Smooth muscle cell of trachea (primary cell): Measurements from ENCODE around the gene AP1B1. TPM values are rescaled to one million over a fixed set of nuclear protein-coding genes. Genes with fewer than 3 reads are reported as not detected.

Experiments used
- total RNA-seq: library from RNA; depleted of rRNA; stranded (reverse); fragments of >200 nt; gene quantifications from 2 replicates; pipeline ENCODE4 v1.2.1, GENCODE V29; 2014

Gene AP1B1
- total RNA-seq, result 65.5 and 72.1 TPM in 2 replicates

GRCh38 chr22:29387921-29388758, at the start of gene AP1B1:
TSS of gene AP1B1 (minus strand) at chr22:29388570. CDS start at chr22:29367243, 21,327 bp downstream.

GRCh38 chr22:29315286-29316140, 72.9 kb downstream of the AP1B1 start, which contains the start of gene RASL10A:
TSS of gene RASL10A (minus strand) at chr22:29315697. CDS start at chr22:29315246, 451 bp downstream.

GRCh38 chr22:29306175-29306834, 82.1 kb downstream of the AP1B1 start, which contains the start of gene GAS2L1:
TSS of gene GAS2L1 (plus strand) at chr22:29306650. CDS start at chr22:29308106, 1,456 bp downstream.

Other genes with a start within 250 kb of the AP1B1 start
- gene EMID1, start 182.7 kb downstream of the AP1B1 start, total RNA-seq, result 0.50 TPM in 1 of 2 replicates, not detected in the other
- 21.8 and 22.8 TPM in 2 replicates for gene RHBDD3, start 120.6 kb downstream of the AP1B1 start, total RNA-seq
- gene EWSR1, start 120.3 kb downstream of the AP1B1 start, total RNA-seq, result 179 and 197 TPM in 2 replicates
- gene GAS2L1, start 81.9 kb downstream of the AP1B1 start, total RNA-seq, result 11.3 and 15.4 TPM in 2 replicates
- gene RASL10A, start 72.9 kb downstream of the AP1B1 start, total RNA-seq, result not detected in 2 replicates
- not detected in 2 replicates for gene RFPL1, start 50.0 kb upstream of the AP1B1 start, total RNA-seq
- 0.33 and 0.44 TPM in 2 replicates for gene NEFH, start 91.6 kb upstream of the AP1B1 start, total RNA-seq
- gene THOC5, start 165.2 kb upstream of the AP1B1 start, total RNA-seq, result 54.4 and 73.1 TPM in 2 replicates
- gene NIPSNAP1, start 192.5 kb upstream of the AP1B1 start, total RNA-seq, result 60.7 and 77.2 TPM in 2 replicates
- gene NF2, start 215.1 kb upstream of the AP1B1 start, total RNA-seq, result 74.8 and 93.8 TPM in 2 replicates